Bone marrow (tissue), 2 donors: Measurements from ENCODE around the gene KLB.

Experiments
- DNase-seq, 2 donors: peaks; one replicate each; lab custom pipeline; 2025; lab: John Stamatoyannopoulos, UW

The KLB gene

GRCh38 chr4:39464886-39465501, 58.3 kb downstream of the KLB start:
- peak in 1 of 2 donors; percentile 18 for DNase-seq

- no peak for DNase-seq
Observed at GRCh38 chr4:39466747-39467146, 60.0 kb downstream of the KLB start.

GRCh38 chr4:39467464-39467863, 60.7 kb downstream of the KLB start:
- DNase-seq, result no peak

- peak in 1 of 2 donors; percentile 88 for DNase-seq
Observed at GRCh38 chr4:39469429-39470077, 62.8 kb downstream of the KLB start.

GRCh38 chr4:39470402-39470801, 63.7 kb downstream of the KLB start:
- no peak for DNase-seq

- no peak for DNase-seq
Observed at GRCh38 chr4:39472396-39472795, 65.7 kb downstream of the KLB start.

GRCh38 chr4:39476187-39476895, 69.6 kb downstream of the KLB start:
- no peak for DNase-seq

- DNase-seq, result no peak
Observed at GRCh38 chr4:39480251-39480650, 73.5 kb downstream of the KLB start.

- DNase-seq, result no peak
Observed at GRCh38 chr4:39480902-39481695, 74.4 kb downstream of the KLB start.

GRCh38 chr4:39484582-39485272, 78.0 kb downstream of the KLB start:
- no peak for DNase-seq

GRCh38 chr4:39486221-39486804, 79.6 kb downstream of the KLB start:
- no peak for DNase-seq

GRCh38 chr4:39490322-39490721, 83.6 kb downstream of the KLB start:
- no peak for DNase-seq

- no peak for DNase-seq
Observed at GRCh38 chr4:39494354-39494753, 87.6 kb downstream of the KLB start.

- DNase-seq, result no peak
Observed at GRCh38 chr4:39495446-39496213, 88.9 kb downstream of the KLB start.

- no peak for DNase-seq
Observed at GRCh38 chr4:39497909-39498726, 91.4 kb downstream of the KLB start.

- no peak for DNase-seq
Observed at GRCh38 chr4:39498727-39499020, 91.9 kb downstream of the KLB start.
